H1 (cell line): ENCODE measurements around the gene TFAP2C. TPM values are rescaled to one million over a fixed set of nuclear protein-coding genes. Genes with fewer than 3 reads are reported as not detected.

ENCODE experiments used
- CTCF ChIA-PET: fragments of 300-600 bp; sonication (Branson Sonifier 250); formaldehyde crosslinking; loops from one replicate; lab custom pipeline; 2021; ENCODE audit not compliant: partially characterized antibody; lab: Charles Lee
- POLR2A ChIA-PET: fragments of 300-600 bp; sonication (Branson Sonifier 250); formaldehyde crosslinking; loops from one replicate; lab custom pipeline; 2021; ENCODE audit warnings: inconsistent platforms; ENCODE audit not compliant: partially characterized antibody; lab: Charles Lee
- DNase-seq, 2 experiments: peaks; one replicate each; pipeline versions ENCODE4 v3.0.0 to v3.0.0-alpha.2; 2010 to 2022; ENCODE audit warnings: low spot score in 2 of 2, low read depth in 1 of 2, mixed read lengths in 1 of 2
- FAIRE-seq: peaks from 2 replicates; lab custom pipeline; 2011; peaks lifted over from hg19 to GRCh38; lab: Jason Lieb, UNC
- H2AFZ ChIP-seq: 2 replicates; pipeline ENCODE4 v1.8.1; 2012; ENCODE audit warnings: low read length, inconsistent platforms
- H2AK5ac ChIP-seq: 2 replicates; pipeline ENCODE4 v1.6.1; 2013; ENCODE audit warnings: low read depth, low read length
- H2BK120ac ChIP-seq: replicated peaks from 2 replicates; pipeline ENCODE3; 2013; ENCODE audit warnings: low read depth, low read length, inconsistent platforms
- H2BK12ac ChIP-seq: 2 replicates; pipeline ENCODE4 v1.6.1; 2013; ENCODE audit warnings: low read depth, low read length
- H2BK15ac ChIP-seq: 2 replicates; pipeline ENCODE4 v1.6.1; 2013; ENCODE audit warnings: low read length
- H2BK20ac ChIP-seq: 2 replicates; pipeline ENCODE4 v1.6.1; 2013; ENCODE audit warnings: low read length
- H2BK5ac ChIP-seq: 2 replicates; pipeline ENCODE4 v1.6.1; 2013; ENCODE audit warnings: low read depth, low read length
- H3K14ac ChIP-seq: 2 replicates; pipeline ENCODE4 v1.6.1; 2013; ENCODE audit warnings: inconsistent platforms; ENCODE audit not compliant: insufficient read length
- H3K18ac ChIP-seq: 2 replicates; pipeline ENCODE4 v1.6.1; 2013; ENCODE audit warnings: low read length; ENCODE audit errors: extremely low read depth
- H3K23ac ChIP-seq: 2 replicates; pipeline ENCODE4 v1.6.1; 2013; ENCODE audit warnings: inconsistent platforms; ENCODE audit not compliant: insufficient read length
- H3K23me2 ChIP-seq: 2 replicates; pipeline ENCODE4 v1.6.1; 2013; ENCODE audit warnings: low read depth, low read length
- H3K27ac ChIP-seq: 2 replicates; pipeline ENCODE4 v1.6.1; 2011; ENCODE audit warnings: low read depth, low read length, inconsistent platforms
- H3K27me3 ChIP-seq, 4 experiments: replicated peaks in 1 of 4; 1 replicate in 1 of 4; 2 replicates in 3 of 4; pipeline versions ENCODE4 v1.6.1 to v1.8.1; 2011 to 2013; ENCODE audit warnings: low read length in 3 of 4, mild to moderate bottlenecking in 3 of 4, inconsistent platforms in 2 of 4, mixed read lengths in 2 of 4, moderate library complexity in 1 of 4; ENCODE audit not compliant: control insufficient read depth in 3 of 4, insufficient read depth in 3 of 4; ENCODE audit errors: extremely low read depth in 1 of 4
- H3K36me3 ChIP-seq, 4 experiments: 2 replicates each; pipeline versions ENCODE4 v1.6.1 to v1.8.1; 2011 to 2013; ENCODE audit warnings: mild to moderate bottlenecking in 4 of 4, low read length in 3 of 4, moderate library complexity in 2 of 4, control low read depth in 1 of 4, inconsistent platforms in 1 of 4; ENCODE audit not compliant: insufficient read depth in 4 of 4, control insufficient read depth in 2 of 4
- H3K4ac ChIP-seq: replicated peaks from 2 replicates; pipeline ENCODE3; 2013; ENCODE audit warnings: low read length, low read depth, mixed read lengths, inconsistent platforms; ENCODE audit not compliant: insufficient read length
- H3K4me1 ChIP-seq, 4 experiments: replicated peaks in 1 of 4; 1 replicate in 1 of 4; 2 replicates in 3 of 4; pipeline versions ENCODE4 v1.6.1 to v1.8.1; 2011 to 2013; ENCODE audit warnings: low read length in 3 of 4, inconsistent platforms in 2 of 4, mixed read lengths in 1 of 4; ENCODE audit not compliant: insufficient read depth in 4 of 4, control insufficient read depth in 3 of 4
- H3K4me2 ChIP-seq, 2 experiments: 2 replicates each; pipeline versions ENCODE4 v1.6.1 to v1.8.1; 2011 to 2013; ENCODE audit warnings: low read depth in 2 of 2, low read length in 2 of 2, control low read depth in 1 of 2, inconsistent platforms in 1 of 2, mild to moderate bottlenecking in 1 of 2; ENCODE audit not compliant: insufficient read depth in 1 of 2
- H3K4me3 ChIP-seq, 4 experiments: fragments of 200-600, 300-600 bp in 1 of 4; sonication (generic), shearing (Covaris generic), sonication (Bioruptor Twin) in 1 of 4; 2 replicates each; pipeline versions ENCODE4 v1.5.1 to v1.8.1; 2011 to 2016; ENCODE audit warnings: low read length in 4 of 4, low read depth in 3 of 4, control low read depth in 2 of 4, inconsistent platforms in 2 of 4, mild to moderate bottlenecking in 2 of 4, mixed read lengths in 1 of 4, moderate library complexity in 1 of 4; ENCODE audit not compliant: insufficient read depth in 2 of 4; ENCODE audit errors: extremely low read depth in 1 of 4
- H3K56ac ChIP-seq: replicated peaks from 2 replicates; pipeline ENCODE3; 2013; ENCODE audit warnings: low read depth, mild to moderate bottlenecking, mixed read lengths, low read length, inconsistent platforms; ENCODE audit not compliant: insufficient read length
- H3K79me1 ChIP-seq: 2 replicates; pipeline ENCODE4 v1.6.1; 2013; ENCODE audit warnings: low read depth, low read length, control low read depth
- H3K79me2 ChIP-seq, 2 experiments: 2 replicates each; pipeline versions ENCODE4 v1.6.1 to v1.8.1; 2012 to 2013; ENCODE audit warnings: low read length in 2 of 2, mild to moderate bottlenecking in 2 of 2, inconsistent platforms in 1 of 2; ENCODE audit not compliant: insufficient read depth in 2 of 2, control insufficient read depth in 1 of 2
- H3K9ac ChIP-seq, 4 experiments: replicated peaks in 1 of 4; 1 replicate in 1 of 4; 2 replicates in 3 of 4; pipeline versions ENCODE4 v1.6.1 to v1.8.1; 2011 to 2013; ENCODE audit warnings: low read depth in 3 of 4, low read length in 3 of 4, control low read depth in 2 of 4, mild to moderate bottlenecking in 2 of 4, moderate library complexity in 2 of 4, inconsistent platforms in 1 of 4; ENCODE audit errors: extremely low read depth in 1 of 4
- H3K9me3 ChIP-seq, 2 experiments: 2 replicates each; pipeline versions ENCODE4 v1.6.1 to v1.8.1; 2012 to 2013; ENCODE audit warnings: mild to moderate bottlenecking in 2 of 2, moderate library complexity in 2 of 2, control low read depth in 1 of 2, inconsistent platforms in 1 of 2, low read depth in 1 of 2, low read length in 1 of 2, mixed read lengths in 1 of 2; ENCODE audit not compliant: insufficient read depth in 2 of 2
- H4K20me1 ChIP-seq, 2 experiments: replicated peaks in 1 of 2; 2 replicates each; pipeline versions ENCODE3 to v1.8.1; 2011 to 2013; ENCODE audit warnings: inconsistent platforms in 2 of 2, low read length in 2 of 2, mild to moderate bottlenecking in 1 of 2; ENCODE audit not compliant: insufficient read depth in 2 of 2, control insufficient read depth in 1 of 2
- H4K5ac ChIP-seq: 2 replicates; pipeline ENCODE4 v1.6.1; 2013; ENCODE audit warnings: low read length, low read depth, mixed read lengths, inconsistent platforms; ENCODE audit not compliant: insufficient read length
- H4K8ac ChIP-seq: 2 replicates; pipeline ENCODE4 v1.8.0; 2013; ENCODE audit warnings: mild to moderate bottlenecking, moderate library complexity, low read length, inconsistent platforms; ENCODE audit not compliant: insufficient read depth; ENCODE audit errors: extremely low read depth
- H4K91ac ChIP-seq: replicated peaks from 2 replicates; pipeline ENCODE3; 2013; ENCODE audit warnings: low read length, mixed read lengths, inconsistent platforms; ENCODE audit not compliant: insufficient read length
- ASH2L ChIP-seq: fragments of 200-600, 300-600 bp; sonication (generic); IDR thresholded peaks from one replicate; pipeline ENCODE4 v1.7.1; 2017; ENCODE audit warnings: low read length
- CEBPB ChIP-seq: IDR thresholded peaks from 2 replicates; pipeline ENCODE4 v1.6.1; 2012; ENCODE audit warnings: low read depth, low read length
- CHD2 ChIP-seq: IDR thresholded peaks from 2 replicates; pipeline ENCODE4 v1.6.1; 2012; ENCODE audit warnings: low read length, improper control_type of control experiment
- CTBP2 ChIP-seq: IDR thresholded peaks from 2 replicates; pipeline ENCODE4 v1.7.0; 2011; ENCODE audit warnings: borderline replicate concordance, mild to moderate bottlenecking, moderate library complexity, mixed read lengths, low read length; ENCODE audit not compliant: insufficient read depth, insufficient read length
- FOSL1 ChIP-seq: IDR thresholded peaks from 2 replicates; pipeline ENCODE4 v1.6.1; 2011; ENCODE audit warnings: mild to moderate bottlenecking, low read depth, low read length, moderate library complexity; ENCODE audit not compliant: insufficient read depth
- HDAC6 ChIP-seq: IDR thresholded peaks from one replicate; pipeline ENCODE4 v1.7.1; 2012; ENCODE audit warnings: low read depth, mild to moderate bottlenecking, inconsistent platforms, low read length, moderate library complexity
- RBBP5 ChIP-seq: IDR thresholded peaks from 2 replicates; pipeline ENCODE4 v1.7.1; 2012; ENCODE audit warnings: low read depth, mild to moderate bottlenecking, inconsistent platforms, low read length, moderate library complexity, borderline replicate concordance
- SAP30 ChIP-seq: fragments of 300-600 bp; sonication (generic); IDR thresholded peaks from 2 replicates; pipeline ENCODE4 v1.7.1; 2012; ENCODE audit warnings: low read length, moderate library complexity, mild to moderate bottlenecking, inconsistent platforms; ENCODE audit not compliant: insufficient read depth, insufficient replicate concordance
- SP1 ChIP-seq: IDR thresholded peaks from 2 replicates; pipeline ENCODE4 v1.6.1; 2011; ENCODE audit warnings: low read depth, low read length
- SP2 ChIP-seq: IDR thresholded peaks from 2 replicates; pipeline ENCODE4 v1.6.1; 2012; ENCODE audit warnings: mild to moderate bottlenecking, low read length, inconsistent platforms
- TCF12 ChIP-seq: IDR thresholded peaks from 2 replicates; pipeline ENCODE4 v1.6.1; 2011; ENCODE audit warnings: low read depth, mild to moderate bottlenecking, low read length
- WGBS, 2 experiments: shearing (Covaris generic) in 1 of 2; methylation state at CpG; one replicate each; pipeline versions ENCODE4 v1.1.6 to v1.1.7; 2013 to 2015; ENCODE audit warnings: low lambda C conversion rate in 2 of 2, mixed read lengths in 2 of 2, inconsistent platforms in 1 of 2, low coverage in 1 of 2, missing lambda C conversion rate in 1 of 2; ENCODE audit not compliant: insufficient replicate concordance in 2 of 2, insufficient coverage in 1 of 2, insufficient read length in 1 of 2; ENCODE audit errors: extremely low coverage in 1 of 2, missing lambda C conversion rate in 1 of 2; 5-methylcytosine and 5-hydroxymethylcytosine counted together
- polyA plus RNA-seq, 7 experiments: library from polyadenylated mRNA; depleted of rRNA in 3 of 7; stranded (reverse) in 5 of 7; unstranded in 2 of 7; fragments of >200 nt in 5 of 7; fragments of 200-250 nt in 2 of 7; gene quantifications; 1 replicate in 5 of 7; 2 replicates in 1 of 7; 4 replicates in 1 of 7; pipeline versions ENCODE4 v1.2.1 to v1.2.3, GENCODE V29; 2011 to 2013; ENCODE audit warnings: missing spikeins in 2 of 7, mixed read lengths in 2 of 7
- total RNA-seq: library from RNA; stranded (reverse); fragmentation: NEBNext Ultra II Directional; extraction: Animal tissue kit (Norgen Biotek cat#: 25700); gene quantifications from 2 replicates; pipeline ENCODE4 v1.2.1, GENCODE V29; 2021

TFAP2C gene
- total and polyA plus RNA-seq, 2 of the 8 experiments (the other 6 are each of a cell fraction or from before 2014, with no cell fraction given) = 1.7 to 5.8 TPM

DNA sequence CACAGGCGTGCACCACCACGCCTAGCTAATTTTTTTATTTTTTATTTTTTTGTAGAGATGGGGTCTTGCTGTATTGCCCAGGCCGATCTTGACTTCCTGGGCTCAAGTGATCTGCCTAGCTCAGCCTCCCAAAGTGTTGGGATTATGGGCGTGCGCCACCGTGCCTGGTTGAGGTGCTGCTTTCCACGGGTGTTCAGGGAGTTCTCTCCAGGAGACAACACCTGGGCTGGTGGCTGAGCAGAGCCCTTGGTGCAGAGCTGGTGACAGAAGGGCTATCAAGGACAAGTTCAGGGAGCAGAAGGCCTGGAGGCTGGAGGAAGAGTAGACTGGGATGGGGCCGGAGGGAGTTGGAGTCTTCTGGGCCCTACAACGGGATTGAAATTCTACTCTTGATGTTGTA, 34.6 kb downstream of the TFAP2C start:
- Histone ChIP-seq H3K27me3 (no peaks in the 10 kb centered on the region), H3K23ac (no peak overlapping the region), H3K4ac (no peak overlapping the region), H4K5ac (no peak overlapping the region), H3K79me1 (no peaks in the 10 kb centered on the region), H3K4me1 (peaks cover 0 to 2% (median 0%) of the 10 kb centered on the region in 4 experiments; a peak in 1 of 7 replicates), H3K56ac (no peak overlapping the region), H2BK20ac (no peak overlapping the region), H4K20me1 (no peaks in the 10 kb centered on the region), H4K91ac (no peak overlapping the region), H2BK12ac (no peak overlapping the region), H2AK5ac (no peak overlapping the region), H3K9me3 (no peaks in the 10 kb centered on the region), H3K79me2 (no peaks in the 10 kb centered on the region), H3K27ac (no peak overlapping the region), H2BK5ac (no peak overlapping the region), H3K18ac (no peak overlapping the region), H3K14ac (no peak overlapping the region), H3K9ac (no peak overlapping the region), H3K4me2 (no peak overlapping the region), H2BK120ac (no peak overlapping the region), H4K8ac (peak overlapping the region; percentile 2; the same call in 1 of the 2 replicates)
- no peak for FAIRE-seq
- WGBS, 2 experiments = 91% methylated on average over 6 of the region's 9 CpGs; no CpG with 5 or more reads in 1 of the 2 experiments
- TF ChIP-seq CHD2 = no peak
- TF ChIP-seq TCF12 = no peak
- TF ChIP-seq SP1 = no peak
- TF ChIP-seq SAP30 = no peak
- no peak for TF ChIP-seq SP2
- TF ChIP-seq RBBP5 = no peak
- TF ChIP-seq CEBPB = no peak
- no peak for TF ChIP-seq HDAC6
- TF ChIP-seq ASH2L = no peak
- no peak for TF ChIP-seq CTBP2
- TF ChIP-seq FOSL1 = no peak
- TF ChIP-seq, all 59 proteins: peak for 0
- ChIA-PET CTCF (interaction anchor here (0.7 to 1.4 kb wide), 6 partner anchors 13 to 401 kb away, joined by 3 to 6 read pairs (median 3); no protein-coding TSS in a partner anchor), POLR2A (interaction anchor here (0.7 kb wide), 1 partner anchor 13 kb away, joined by 3 read pairs; no protein-coding TSS in a partner anchor)
- DNase-seq = no peak
- H3K4me3 ChIP-seq = no peak overlapping the region
- H3K23me2 ChIP-seq = no peaks in the 10 kb centered on the region
- H3K36me3 ChIP-seq = no peaks in the 10 kb centered on the region
- no peak overlapping the region for H2AFZ ChIP-seq
- no peak overlapping the region for H2BK15ac ChIP-seq
